ENCODE measurements around the gene APBB2.
"Not testable (repeated sequence)": the region's sequence is repeated elsewhere in the genome, so short reads cannot be mapped to it uniquely, and the experiment has no call there.

Gene APBB2

DNA sequence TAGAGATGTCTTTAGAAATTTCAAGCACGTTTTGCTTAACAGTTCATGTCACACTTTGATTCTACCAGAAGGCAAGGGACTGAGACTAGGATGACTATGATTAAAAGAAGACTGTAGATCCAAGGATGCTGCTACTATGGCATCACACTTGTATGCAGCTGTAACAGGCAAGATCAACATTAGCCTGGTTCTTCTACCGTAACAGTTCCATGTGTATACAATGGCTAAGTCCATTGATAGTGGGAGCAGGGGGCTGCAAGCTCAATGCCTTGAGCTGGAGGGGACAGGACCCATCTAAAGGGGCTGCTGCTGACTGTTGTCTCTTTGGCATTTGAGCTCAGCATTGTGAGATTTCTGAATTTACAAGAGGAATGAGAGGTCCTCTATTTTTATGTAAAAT lies 212.0 kb downstream of the APBB2 start:
- DNase-seq = no peak

DNA sequence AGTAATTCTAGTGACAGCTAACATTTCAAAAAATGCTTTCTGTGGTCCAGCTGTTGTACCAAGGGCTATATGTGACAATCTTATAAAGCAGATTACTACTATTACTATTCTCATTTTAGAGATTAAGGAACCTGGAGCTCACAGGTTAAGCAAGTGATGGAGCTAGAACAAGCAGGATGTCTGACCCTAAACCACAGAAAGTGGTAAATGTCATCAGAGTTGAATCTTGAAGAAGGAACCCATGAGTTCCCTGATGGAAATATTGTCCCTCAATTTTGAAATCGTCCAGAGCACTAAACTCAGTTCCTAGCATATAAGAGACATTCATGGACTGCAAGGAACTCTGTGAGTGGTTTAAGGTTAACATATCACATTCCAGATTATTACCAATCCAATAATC lies 214.0 kb downstream of the APBB2 start:
- no peak for DNase-seq

DNA sequence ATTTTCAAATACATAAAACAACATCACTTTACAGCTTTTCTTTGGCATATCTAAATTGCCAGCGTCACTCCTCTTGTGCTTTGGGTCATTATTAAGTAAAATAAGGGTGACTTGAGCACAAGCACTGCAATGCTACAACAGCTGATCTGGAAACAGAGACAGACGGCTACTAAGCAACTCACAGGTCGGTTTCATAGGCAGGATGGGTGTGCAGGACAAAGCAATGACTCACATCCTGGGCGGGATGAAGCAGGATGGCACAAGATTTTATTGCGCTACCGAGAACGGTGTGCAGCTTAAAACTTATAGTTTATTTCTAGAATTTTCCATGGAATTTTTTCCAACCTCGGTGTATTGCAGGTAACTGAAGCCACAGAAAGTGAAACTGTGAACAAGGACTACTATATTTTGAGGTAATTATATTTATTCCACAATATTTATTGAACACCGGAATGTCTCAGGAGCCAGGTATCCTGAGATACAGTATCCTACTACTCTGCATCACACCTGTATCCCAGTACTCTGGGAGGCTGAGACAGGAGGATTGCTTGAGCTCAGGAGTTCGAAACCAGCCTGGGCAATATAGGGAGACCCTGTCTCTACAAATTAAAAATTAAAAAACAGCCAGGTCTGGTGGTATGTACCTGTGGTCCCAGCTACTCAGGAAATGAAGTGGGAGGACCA lies 215.5 kb downstream of the APBB2 start:
- peak; percentile 26 for DNase-seq

DNA sequence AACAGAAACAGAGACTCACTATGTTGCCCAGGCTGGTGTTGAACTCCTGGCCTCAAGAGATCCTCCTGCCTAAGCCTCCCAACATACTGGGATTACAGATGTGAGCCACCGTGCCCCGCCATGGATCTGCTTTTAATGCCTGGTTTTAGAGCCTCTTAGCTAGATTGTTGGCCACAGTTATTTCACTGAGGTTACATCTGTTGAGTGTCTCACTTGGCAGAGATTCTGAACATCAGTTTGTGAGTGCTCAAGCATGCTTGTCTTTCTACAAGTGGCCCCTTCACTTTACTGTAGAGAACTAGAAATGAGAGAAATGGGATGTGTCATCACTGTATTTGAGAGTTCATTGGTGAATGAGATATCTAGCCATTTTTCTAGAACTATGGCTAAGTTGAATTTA lies 218.5 kb downstream of the APBB2 start:
- no peak for DNase-seq

DNA sequence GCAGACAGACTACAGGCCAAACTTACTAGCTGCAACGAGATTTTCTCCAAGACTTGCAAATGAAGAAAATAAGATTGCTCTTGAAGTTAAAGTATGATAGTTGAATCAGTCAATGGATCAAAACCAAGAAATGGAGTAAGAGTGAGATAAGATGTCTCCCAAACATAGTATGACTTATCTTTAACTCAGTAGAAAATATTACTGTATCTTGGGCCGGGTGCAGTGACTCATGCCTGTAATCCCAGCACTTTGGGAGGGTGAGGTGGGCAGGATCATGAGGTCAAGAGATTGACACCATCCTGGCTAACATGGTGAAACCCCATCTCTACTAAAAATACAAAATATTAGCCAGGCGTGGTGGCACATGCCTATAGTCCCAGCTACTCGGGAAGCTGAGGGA lies 220.0 kb downstream of the APBB2 start:
- peak; percentile 45 for DNase-seq

DNA sequence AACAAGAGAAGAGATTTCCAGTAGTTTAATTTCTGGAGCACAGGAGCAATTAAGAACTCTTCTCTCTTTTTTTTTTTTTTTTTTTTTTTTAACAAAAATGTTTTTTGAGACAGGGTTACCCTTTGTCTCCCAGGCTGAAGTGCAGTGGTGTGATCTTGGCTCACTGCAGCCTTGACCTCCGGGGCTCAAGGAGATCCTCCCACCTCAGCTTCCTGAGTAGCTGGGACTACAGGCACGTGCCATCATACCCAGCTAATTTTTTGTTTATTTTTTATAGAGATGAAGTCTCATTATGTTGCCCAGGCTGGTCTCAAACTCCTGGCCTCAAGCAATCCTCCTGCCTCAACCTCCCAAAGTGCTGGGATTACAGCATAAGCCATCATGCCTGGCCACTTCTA lies 221.0 kb downstream of the APBB2 start:
- DNase-seq = not testable (repeated sequence)

DNA sequence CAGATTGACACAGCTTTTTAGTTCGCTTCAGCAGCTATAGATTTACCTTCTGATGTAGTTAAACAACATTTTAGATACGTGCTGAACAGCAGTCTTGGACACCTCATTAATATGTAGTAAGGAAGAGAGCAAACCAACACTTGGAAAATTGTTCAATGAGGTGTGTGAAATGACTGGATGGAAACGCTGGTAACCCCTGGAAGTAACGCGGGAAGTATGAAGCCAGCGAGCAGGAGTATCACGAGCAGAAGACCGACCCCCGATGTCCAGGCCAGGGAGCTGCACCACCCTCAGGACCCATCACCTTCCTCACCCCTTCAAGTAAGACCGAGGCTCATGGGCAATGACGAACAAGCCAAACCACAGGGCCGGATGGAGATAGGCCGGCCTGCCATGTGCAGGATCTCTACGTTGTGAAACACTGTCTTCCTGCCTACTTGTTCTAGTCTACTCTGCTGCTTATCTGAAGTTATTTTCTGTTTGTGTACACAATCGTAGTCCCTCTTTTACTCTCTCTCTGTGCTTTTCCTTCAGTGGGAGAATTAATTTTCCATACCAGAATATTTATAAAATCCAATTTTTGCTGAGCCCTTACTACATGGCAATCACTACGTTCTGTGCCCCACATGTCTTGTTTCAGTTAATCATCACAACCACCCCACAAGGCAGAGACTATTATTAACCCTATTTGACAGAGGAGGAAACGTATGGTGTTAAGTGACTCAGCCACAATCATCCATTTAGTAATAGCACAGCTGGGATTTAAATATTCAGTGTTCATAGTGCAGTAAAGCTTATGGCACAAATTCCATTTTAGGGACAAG lies 221.7 kb downstream of the APBB2 start:
- DNase-seq = peak; percentile 67

DNA sequence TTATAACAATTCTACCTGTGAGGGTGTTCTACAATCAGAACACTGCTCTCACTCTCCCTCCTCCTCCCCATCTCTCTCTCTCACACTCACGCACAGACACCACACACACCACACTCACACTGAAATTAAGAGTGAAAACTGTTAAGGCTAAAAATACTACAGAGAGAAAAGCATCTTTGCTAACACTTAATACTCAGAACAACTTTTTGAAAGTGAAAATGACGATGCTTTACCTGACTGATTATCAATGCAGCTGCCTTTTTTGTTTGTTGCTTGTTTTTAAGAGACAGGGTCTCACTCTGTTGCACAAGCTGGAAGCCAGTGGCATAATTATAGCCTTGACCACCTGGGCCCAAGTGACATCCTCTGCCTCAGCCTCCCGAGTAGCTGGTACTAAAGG lies 222.4 kb downstream of the APBB2 start:
- no peak for DNase-seq

DNA sequence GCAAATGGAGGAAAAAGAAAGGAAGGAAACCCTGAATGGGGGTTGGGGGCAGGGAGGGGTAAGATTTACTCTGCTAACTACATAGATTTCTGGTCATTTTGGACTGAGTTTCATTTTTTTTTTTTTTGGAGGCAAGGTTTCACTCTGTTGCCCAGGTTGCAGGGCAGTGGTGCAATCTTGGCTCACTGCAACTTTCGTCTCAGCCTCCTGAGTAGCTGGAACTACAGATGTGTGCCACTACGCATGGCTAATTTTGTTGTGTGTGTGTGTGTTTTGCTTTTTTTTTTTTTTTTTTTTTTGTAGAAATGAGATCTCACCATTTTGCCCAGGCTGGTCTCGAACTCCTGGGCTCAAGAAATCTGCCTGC lies 223.5 kb downstream of the APBB2 start:
- DNase-seq = no peak

DNA sequence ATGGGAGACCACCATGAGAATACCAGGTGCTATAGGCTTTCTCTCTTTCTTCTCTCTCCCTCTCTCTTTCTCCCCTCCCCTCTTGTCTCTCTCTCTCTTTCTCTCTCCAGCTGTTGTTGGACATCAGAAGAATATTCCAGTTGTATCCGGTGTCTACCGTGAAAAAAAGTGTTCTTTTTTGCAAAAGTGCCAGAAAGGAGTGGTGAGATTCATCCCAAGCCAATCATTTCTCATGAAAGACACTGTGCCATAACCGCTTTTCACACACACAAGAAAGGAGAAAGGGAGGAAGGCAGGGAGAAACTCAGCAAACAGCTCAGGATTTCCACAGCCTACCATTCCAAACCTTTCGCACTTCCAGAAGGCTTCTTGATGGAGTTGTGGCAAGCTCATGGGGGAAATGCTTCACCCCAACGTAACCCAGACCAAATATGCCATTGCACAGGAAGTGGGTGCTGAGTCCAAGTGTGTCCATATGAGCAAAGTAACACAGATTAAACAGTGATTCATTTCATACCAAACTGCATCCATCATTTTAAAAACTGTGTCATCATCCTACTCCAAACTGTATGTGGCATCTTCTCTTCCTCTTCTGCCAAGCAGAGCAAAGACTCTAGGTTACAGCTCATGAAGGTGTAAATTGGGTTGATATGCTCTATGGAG lies 224.0 kb downstream of the APBB2 start:
- DNase-seq = peak; percentile 57

DNA sequence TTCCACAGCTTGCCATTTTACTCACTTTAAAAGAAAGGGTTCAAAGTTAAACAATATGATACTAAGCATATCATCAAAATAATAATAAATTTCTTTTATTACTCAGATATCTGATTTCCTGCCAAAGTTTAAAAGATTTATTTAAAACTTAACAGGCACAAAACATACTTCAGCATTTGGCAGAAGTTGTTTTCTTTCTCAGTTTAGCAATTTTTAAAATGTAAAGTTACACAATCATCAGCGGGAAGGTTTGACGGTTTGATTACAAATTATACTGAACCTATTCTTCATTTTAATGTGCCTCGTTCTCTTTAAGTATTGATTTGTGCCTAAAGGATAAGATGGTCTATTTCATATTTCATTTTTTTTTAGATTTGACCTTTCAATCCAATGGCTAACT lies 227.2 kb downstream of the APBB2 start:
- no peak for DNase-seq

DNA sequence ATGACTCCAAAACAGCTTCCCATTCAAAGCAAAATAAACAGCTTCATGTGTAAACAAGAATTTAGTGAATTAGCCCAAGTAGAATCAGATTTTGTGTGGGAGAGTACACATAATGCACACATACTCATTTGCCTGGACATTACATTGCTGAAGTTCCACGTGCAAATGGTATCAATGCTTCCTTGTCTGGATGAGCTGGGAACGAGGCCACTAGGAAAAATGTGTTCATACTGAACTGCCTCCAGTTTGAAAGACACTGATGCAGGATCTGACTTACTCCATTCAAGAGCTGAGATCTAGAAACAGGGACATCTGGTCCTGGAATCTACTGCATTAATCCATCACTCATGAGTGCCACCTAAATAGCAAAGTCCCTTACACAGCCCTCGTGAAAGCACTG lies 228.0 kb downstream of the APBB2 start:
- no peak for DNase-seq

DNA sequence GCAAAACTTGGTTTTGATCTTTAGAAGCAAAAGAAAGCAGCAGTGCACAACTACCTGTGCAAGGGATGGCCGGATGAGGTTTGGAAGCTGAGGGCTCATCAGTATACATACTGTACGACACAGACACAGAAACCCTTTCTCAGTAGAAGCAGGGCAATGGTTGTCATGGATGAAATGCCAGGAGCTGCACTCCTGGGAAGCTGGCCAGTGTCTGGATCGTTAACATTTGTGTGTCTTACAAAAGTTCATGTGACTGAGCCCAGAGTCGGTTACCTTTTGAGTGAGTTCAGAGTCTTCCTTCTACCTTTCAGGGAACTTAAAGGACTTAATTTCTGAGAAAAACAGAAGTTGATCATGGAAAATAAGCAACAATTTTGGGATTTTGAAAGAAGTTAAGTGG lies 230.3 kb downstream of the APBB2 start:
- no peak for DNase-seq

DNA sequence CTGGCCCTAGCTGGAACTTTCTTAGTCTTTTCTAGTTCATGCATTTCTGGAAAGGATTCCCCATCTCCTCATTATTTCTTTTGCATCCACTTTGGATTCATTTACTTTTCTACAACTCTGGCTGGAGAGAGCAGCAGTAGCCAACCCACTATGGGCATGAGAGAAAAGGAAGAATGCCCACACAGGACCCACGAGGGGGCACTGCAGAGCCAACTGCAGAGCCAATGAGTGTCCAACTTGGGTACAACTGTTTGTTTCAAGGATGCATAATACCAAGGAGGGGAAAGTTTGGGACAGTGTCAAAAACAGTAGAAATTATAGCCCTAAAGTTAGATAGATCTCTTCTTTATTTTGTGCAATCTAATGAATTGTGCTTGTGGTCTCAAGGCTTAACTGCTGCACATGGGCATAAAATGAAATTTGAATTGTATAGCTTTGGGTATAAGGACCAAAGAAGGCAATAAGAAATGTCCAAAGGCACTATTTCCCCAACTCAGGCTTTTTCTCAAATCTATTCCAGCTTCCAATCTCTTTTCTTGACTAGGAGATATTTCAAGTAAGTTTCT lies 233.9 kb downstream of the APBB2 start:
- peak; percentile 9 for DNase-seq

DNA sequence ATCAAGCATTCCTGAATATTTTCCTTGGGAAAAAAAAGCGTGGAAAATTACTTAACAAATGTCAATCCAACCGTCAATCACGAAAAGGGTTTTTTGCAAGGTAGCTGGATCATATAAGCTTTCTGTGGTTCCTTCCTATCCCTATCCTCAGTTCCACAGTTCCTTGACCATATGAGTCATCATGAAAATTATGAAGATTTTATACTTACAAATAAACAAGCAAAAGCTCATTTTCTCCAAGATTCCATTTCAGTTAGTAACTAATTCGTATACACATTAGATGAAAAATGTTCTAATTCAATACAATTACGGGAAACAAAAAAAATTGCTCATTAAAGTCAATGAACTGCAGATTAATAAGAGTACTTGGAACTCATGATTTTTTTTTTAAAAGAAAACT lies 235.8 kb downstream of the APBB2 start:
- no peak for DNase-seq

DNA sequence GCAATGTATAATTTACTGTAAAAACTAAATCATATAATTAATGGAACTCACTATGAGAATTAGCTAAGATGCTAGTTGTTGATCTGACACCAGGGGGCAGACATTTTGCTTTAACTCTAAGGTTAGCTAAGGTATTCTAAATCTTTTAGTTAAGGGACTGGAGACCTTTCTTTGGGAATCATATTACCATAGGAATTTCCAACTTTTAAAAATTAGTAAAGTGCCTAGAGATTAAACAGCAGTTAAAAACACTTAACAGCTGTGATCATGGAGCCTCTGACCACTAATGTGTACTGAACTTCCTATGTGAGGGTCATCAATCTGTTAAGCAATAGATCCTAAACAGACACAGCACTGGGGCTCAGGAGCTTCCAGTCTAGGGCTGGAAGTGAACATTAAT lies 238.0 kb downstream of the APBB2 start:
- peak; percentile 55 for DNase-seq

DNA sequence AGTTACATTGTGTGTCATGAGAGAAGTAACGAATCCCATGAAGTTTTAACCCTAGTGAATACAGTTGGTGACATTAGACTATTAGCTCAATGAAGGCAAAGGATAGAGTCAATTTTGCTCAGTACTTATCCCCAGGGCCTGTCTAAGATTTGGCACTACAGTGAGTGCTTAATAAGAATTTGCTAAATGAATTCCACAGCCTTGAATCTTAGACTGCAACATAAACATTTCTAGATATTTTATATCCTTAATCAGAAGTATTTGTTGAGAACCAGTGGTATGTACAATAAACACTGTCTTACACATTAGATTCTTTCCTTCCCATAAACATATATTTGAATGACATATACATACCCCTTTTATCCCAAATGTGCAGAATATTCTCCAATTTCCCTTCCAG lies 241.6 kb downstream of the APBB2 start:
- DNase-seq = no peak

DNA sequence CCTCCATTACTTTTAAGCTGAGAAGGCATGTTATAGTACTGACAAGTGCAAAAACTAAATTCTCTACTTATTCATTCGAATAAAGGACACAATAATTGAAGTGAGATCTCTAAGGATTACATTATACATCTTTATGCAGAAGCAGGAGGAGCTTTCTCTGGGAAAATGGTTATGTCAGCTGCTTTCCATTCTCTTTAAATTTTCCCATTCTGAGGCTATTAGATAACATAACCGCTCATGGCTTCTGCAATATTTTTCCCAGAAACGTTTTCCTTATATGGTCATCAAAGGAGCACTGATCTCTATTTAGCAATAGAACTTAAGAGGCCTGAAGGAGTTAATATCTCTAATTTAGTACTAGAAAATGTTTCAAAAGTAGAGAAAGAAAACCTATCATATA lies 243.0 kb downstream of the APBB2 start:
- DNase-seq = no peak

DNA sequence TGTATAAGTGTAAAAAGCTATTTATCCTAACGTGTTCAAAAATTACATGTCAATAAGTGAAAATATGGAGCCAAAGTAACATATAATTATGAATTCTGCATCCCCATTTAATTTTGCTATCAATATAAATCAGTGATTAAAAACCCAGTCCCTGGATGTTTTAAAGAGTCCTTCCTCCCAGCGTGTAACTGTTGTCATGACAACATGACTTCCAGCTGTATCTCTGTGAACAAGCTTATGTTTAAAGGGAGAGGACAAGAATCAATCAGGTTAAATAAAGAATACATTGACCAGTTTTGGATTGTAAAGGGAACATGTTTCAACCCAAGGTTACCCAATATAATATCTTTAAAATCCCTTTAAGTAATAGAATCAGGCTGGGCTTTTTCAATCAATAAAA lies 244.8 kb downstream of the APBB2 start:
- no peak for DNase-seq

DNA sequence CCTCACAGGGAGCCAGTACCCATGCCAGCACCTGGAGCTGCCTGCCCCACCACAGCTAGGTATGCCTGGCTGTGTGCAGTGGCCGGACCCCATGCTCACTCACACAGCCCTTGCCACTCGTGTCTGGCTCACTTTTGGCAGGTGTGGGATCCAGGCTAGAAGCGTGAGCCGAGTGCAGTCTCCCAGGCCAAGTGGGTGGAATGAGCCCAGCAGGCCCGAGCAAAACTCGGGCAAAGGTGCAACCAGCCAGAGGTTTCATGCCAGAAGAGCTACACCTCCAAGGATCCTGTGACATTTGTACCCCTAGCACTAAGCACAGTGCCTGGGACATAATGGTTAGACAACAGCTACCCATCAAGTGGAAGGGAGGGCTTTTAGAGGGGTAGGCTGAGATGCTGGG lies 246.8 kb downstream of the APBB2 start:
- no peak for DNase-seq

DNA sequence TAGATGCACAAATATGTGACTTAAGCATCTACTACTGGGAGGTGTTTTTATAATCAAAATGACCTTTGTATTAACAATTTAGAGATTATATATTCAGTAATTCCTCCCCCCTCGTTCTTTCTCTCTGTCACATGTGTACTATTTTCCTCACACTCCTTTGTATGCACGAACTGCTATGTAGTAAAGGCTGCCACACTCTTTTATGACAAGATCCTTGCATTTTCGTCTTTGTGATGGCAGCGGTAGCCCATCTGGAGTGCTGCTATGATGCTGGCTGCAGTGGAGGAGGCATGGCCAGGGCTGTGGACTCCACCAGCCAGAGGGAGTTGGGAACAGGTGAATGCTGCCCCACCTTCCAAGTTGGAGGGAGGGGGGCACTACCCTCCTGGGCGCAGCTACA lies 248.3 kb downstream of the APBB2 start:
- no peak for DNase-seq

DNA sequence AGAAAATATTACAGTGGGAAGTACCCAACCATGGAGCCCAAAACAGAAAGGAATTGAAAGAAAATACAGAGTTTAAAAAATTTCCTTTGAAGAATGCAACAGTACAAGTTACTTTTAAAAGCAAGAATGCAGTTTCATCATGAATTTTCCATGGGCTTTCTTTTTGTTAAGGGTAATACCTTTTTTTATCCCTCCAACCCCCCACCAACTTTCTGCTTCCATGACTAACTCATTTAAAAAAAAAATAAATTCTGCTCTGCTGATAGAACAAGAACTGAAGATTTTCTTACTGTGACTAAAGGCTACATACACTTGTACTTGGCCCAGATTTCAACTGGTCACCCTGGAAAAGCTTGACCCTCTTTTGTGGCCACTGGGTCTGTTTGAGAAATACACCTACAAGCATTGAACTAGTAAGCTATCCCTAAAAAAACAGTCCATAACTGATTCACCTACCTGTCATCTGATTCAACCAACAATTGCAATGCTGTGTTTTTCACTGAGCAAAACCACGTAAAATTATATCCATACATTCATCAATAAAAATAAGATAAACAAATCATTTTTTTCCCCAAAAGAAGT lies 250.4 kb downstream of the APBB2 start:
- no peak for DNase-seq

DNA sequence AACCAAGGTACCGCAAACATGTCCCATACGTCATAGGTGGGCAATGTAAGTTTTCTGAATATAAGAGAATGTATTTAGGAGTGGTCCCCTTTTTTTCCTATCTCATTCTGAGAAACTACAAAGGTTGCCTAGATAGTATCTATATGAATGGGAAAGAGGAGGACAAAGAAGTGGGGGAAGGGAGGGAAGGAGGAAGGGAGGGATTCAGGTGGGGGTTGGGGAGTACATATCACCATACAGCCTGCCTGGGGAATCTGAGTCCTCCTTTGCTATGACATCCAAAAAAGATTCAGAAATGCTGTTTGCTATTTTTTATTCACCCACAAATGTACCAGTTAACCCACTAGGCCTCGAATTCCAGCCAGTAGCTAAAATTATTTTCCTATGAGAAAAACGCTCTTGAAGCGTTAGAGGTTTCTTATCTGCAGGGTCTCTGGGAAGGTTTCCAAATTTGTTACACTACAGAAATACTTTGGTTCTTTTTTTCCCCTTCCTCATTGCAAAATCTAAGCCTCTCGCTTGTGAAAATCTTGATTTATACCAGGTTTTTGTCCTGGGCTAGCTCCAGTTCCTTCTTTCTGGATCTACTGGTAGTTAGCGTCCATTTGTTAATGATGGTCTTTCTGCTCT lies 251.7 kb downstream of the APBB2 start:
- DNase-seq = no peak
